ENCODE data around the gene GRK7. TPM values are rescaled to one million over a fixed set of nuclear protein-coding genes. Genes with fewer than 3 reads are reported as not detected.

GRK7 gene
- total and polyA plus RNA-seq, 2 of the 4 experiments (the other 2 are of a cell fraction), result not detected

- TF ChIP-seq MXI1 (IDR thresholded peaks at IDR 0.05; ENCODE audit: borderline replicate concordance, low read depth, low read length) (no peak), POLR2A (IDR thresholded peaks at IDR 0.05; ENCODE audit: low read depth, low read length) (no peak), FOS (IDR thresholded peaks at IDR 0.05; ENCODE audit: low read depth, low read length) (no peak), MAFK (IDR thresholded peaks at IDR 0.05; ENCODE audit: low read depth, low read length) (no peak), CEBPB (IDR thresholded peaks at IDR 0.05; ENCODE audit: low read depth, low read length) (no peak), RAD21 (IDR thresholded peaks at IDR 0.05; ENCODE audit: low read length) (no peak)
Measured at GRCh38 chr3:141807277-141808033, 44.2 kb downstream of the GRK7 start (continued).

- Histone ChIP-seq H3K9me1 (ENCODE audit: insufficient read depth, low read length) (0 out of 2 replicates have a peak, but pooled peaks cover 6% of the 10 kb centered on the region), H2BK5ac (ENCODE audit: low read depth, low read length, poor library complexity, severe bottlenecking) (no peak overlapping the region), H3K14ac (replicated peaks; ENCODE audit: low read depth, low read length) (no peak overlapping the region), H4K8ac (ENCODE audit: low read depth in 2 of 2, low read length in 2 of 2) (no peak overlapping the region), H3K36me3 (ENCODE audit: control insufficient read depth, insufficient read depth, low read length) (no peaks in the 10 kb centered on the region), H3K18ac (ENCODE audit: low read depth, low read length) (no peak overlapping the region), H3K4me3 (ENCODE audit: insufficient read depth, low read depth, low read length) (no peak overlapping the region), H2AK5ac (ENCODE audit: low read depth, low read length) (no peak overlapping the region), H2BK15ac (ENCODE audit: low read depth, low read length) (no peak overlapping the region), H3K9me3 (ENCODE audit: control insufficient read depth, insufficient read depth, low read length) (no peaks in the 10 kb centered on the region), H3K56ac (ENCODE audit: extremely low read depth, insufficient read depth, low read length) (no peak overlapping the region), H3K23ac (ENCODE audit: low read depth, low read length) (no peak overlapping the region), H3K9ac (ENCODE audit: low read depth, low read length) (no peak overlapping the region), H4K20me1 (ENCODE audit: insufficient read depth, low read length) (no peaks in the 10 kb centered on the region), H2AFZ (replicated peaks; ENCODE audit: low read length, poor library complexity) (no peak overlapping the region), H2AK9ac (replicated peaks; ENCODE audit: low read depth, low read length, poor library complexity) (no peak overlapping the region), H2BK20ac (ENCODE audit: low read depth, low read length) (no peak overlapping the region), H2BK120ac (ENCODE audit: low read depth, low read length) (no peak overlapping the region), H3K79me1 (ENCODE audit: low read depth in 1 of 2, low read length in 2 of 2) (no peaks in the 10 kb centered on the region), H3K4me2 (ENCODE audit: low read depth, low read length) (no peak overlapping the region), H3K4ac (ENCODE audit: low read depth, low read length) (no peak overlapping the region), H3K27ac (ENCODE audit: insufficient read depth, low read length) (no peak overlapping the region), H4K91ac (ENCODE audit: insufficient read depth, low read depth, low read length) (no peak overlapping the region), H3K4me1 (ENCODE audit: control insufficient read depth, insufficient read depth, low read length) (no peaks in the 10 kb centered on the region), H4K5ac (ENCODE audit: low read depth, low read length) (no peak overlapping the region), H3K27me3 (ENCODE audit: control insufficient read depth, insufficient read depth, low read length) (peaks cover 12% of the 10 kb centered on the region)
- 80% methylated on average over 1 of the region's 5 CpGs; no CpG with 5 or more reads in 1 of the 2 experiments for WGBS, 2 experiments (ENCODE audit: extremely low coverage in 2 of 2, insufficient read length in 1 of 2)
- intact Hi-C loops (cut with micrococcal nuclease), result no loop called here
- TF ChIP-seq, protein P1, sequence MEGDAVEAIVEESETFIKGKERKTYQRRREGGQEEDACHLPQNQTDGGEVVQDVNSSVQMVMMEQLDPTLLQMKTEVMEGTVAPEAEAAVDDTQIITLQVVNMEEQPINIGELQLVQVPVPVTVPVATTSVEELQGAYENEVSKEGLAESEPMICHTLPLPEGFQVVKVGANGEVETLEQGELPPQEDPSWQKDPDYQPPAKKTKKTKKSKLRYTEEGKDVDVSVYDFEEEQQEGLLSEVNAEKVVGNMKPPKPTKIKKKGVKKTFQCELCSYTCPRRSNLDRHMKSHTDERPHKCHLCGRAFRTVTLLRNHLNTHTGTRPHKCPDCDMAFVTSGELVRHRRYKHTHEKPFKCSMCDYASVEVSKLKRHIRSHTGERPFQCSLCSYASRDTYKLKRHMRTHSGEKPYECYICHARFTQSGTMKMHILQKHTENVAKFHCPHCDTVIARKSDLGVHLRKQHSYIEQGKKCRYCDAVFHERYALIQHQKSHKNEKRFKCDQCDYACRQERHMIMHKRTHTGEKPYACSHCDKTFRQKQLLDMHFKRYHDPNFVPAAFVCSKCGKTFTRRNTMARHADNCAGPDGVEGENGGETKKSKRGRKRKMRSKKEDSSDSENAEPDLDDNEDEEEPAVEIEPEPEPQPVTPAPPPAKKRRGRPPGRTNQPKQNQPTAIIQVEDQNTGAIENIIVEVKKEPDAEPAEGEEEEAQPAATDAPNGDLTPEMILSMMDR (conservative IDR thresholded peaks at IDR 0.05; ENCODE audit: low read depth, low read length), result no peak
- TF ChIP-seq RFX5 (IDR thresholded peaks at IDR 0.05; ENCODE audit: low read depth, low read length) (no peak), FOS (IDR thresholded peaks at IDR 0.05; ENCODE audit: low read depth, low read length) (no peak), RCOR1 (IDR thresholded peaks at IDR 0.05; ENCODE audit: insufficient replicate concordance, low read length) (no peak), USF2 (IDR thresholded peaks at IDR 0.05; ENCODE audit: low read depth, low read length) (no peak), SMC3 (IDR thresholded peaks at IDR 0.05; ENCODE audit: low read depth, low read length) (no peak)
- in situ Hi-C loops (cut with MboI; ENCODE audit: low sequenced_read_pairs), result no loop called here
- POLR2A ChIA-PET (ENCODE audit: unreplicated experiment), result no interaction called here
- ATAC-seq (ENCODE audit: low read depth) (no peak), DNase-seq (no peak)
- dilution Hi-C loops (cut with HindIII; ENCODE audit: low sequenced_read_pairs, unreplicated experiment), result no loop called here
- BruUV-seq (replicated peaks), result no TSS peak
- CTCF ChIA-PET, result no interaction called here
Measured at GRCh38 chr3:141808586-141808985, 45.4 kb downstream of the GRK7 start.

All from IMR-90 (cell line).